K562 (cell line): ENCODE data around the gene TNFSF9. TPM values are rescaled to one million over a fixed set of nuclear protein-coding genes. Genes with fewer than 3 reads are reported as not detected.

Experiments
- AFF1 ChIP-seq, 2 experiments: fragments of 450-650 bp; IDR thresholded peaks; 2 replicates each; pipeline ENCODE4 v1.6.1; 2018; ENCODE audit warnings: mild to moderate bottlenecking in 2 of 2, low read depth in 1 of 2; ENCODE audit not compliant: partially characterized antibody in 2 of 2
- EGR1 ChIP-seq: fragments of 450-650 bp; conservative IDR thresholded peaks from 2 replicates; pipeline ENCODE4 v1.6.1; 2017; ENCODE audit warnings: mild to moderate bottlenecking
- EHMT2 ChIP-seq: fragments of 450-650 bp; IDR thresholded peaks from 2 replicates; pipeline ENCODE4 v1.6.1; 2018; ENCODE audit warnings: antibody characterized with exemption
- GMEB1 ChIP-seq: fragments of 250-450 bp; sonication (Bioruptor Pico); IDR thresholded peaks from 2 replicates; pipeline ENCODE4 v1.4.0; 2020; ENCODE audit warnings: mild to moderate bottlenecking
- HNRNPLL ChIP-seq: fragments of 200-400 bp; formaldehyde crosslinking; IDR thresholded peaks from 2 replicates; pipeline ENCODE4 v1.6.1; 2017; ENCODE audit warnings: low read length, low read depth, mild to moderate bottlenecking; ENCODE audit not compliant: poor library complexity, severe bottlenecking
- ID3 ChIP-seq, 2 experiments: fragments of 250-450 bp in 1 of 2; fragments of 450-650 bp in 1 of 2; sonication (Bioruptor Pico) in 1 of 2; IDR thresholded peaks; 2 replicates each; pipeline versions ENCODE4 v1.6.1 to v1.8.0; 2016 to 2021; ENCODE audit warnings: mild to moderate bottlenecking in 2 of 2, moderate library complexity in 2 of 2, missing compliant biosample characterization in 1 of 2, missing genetic modification characterization in 1 of 2
- ILF3 ChIP-seq: fragments of 450-650 bp; IDR thresholded peaks from 2 replicates; pipeline ENCODE4 v1.6.1; 2018; ENCODE audit warnings: antibody characterized with exemption, mild to moderate bottlenecking, moderate library complexity, borderline replicate concordance
- LEF1 ChIP-seq: fragments of 450-650 bp; IDR thresholded peaks from 2 replicates; pipeline ENCODE4 v1.6.1; 2016; ENCODE audit warnings: mild to moderate bottlenecking
- MAFG ChIP-seq: fragments of 450-650 bp; conservative IDR thresholded peaks from 2 replicates; pipeline ENCODE4 v1.6.1; 2016; ENCODE audit warnings: missing genetic modification characterization, missing compliant biosample characterization
- MTA2 ChIP-seq: fragments of 450-650 bp; IDR thresholded peaks from 2 replicates; pipeline ENCODE4 v1.6.1; 2016; ENCODE audit warnings: low read depth
- MTA3 ChIP-seq: fragments of 450-650 bp; formaldehyde crosslinking; IDR thresholded peaks from 2 replicates; pipeline ENCODE4 v1.6.1; 2017; ENCODE audit warnings: mild to moderate bottlenecking, borderline replicate concordance
- NR1H2 ChIP-seq: sonication (generic); formaldehyde crosslinking; IDR thresholded peaks from 2 replicates; pipeline ENCODE4 v1.4.0; 2020; ENCODE audit warnings: mild to moderate bottlenecking, missing genetic modification reagents
- PML ChIP-seq: IDR thresholded peaks from 2 replicates; pipeline ENCODE4 v1.6.1; 2012; ENCODE audit warnings: low read length, inconsistent platforms
- PRMT5 ChIP-seq: sonication (generic); formaldehyde crosslinking; IDR thresholded peaks from 2 replicates; pipeline ENCODE4 v1.5.0; 2020; ENCODE audit warnings: missing genetic modification reagents
- ZC3H8 ChIP-seq: fragments of 450-650 bp; IDR thresholded peaks from 2 replicates; pipeline ENCODE4 v1.6.1; 2017
- ZFP91 ChIP-seq: sonication (generic); formaldehyde crosslinking; IDR thresholded peaks from 2 replicates; pipeline ENCODE4 v1.8.0; 2022; ENCODE audit warnings: mild to moderate bottlenecking, missing genetic modification reagents
- ZNF449 ChIP-seq: fragments of 250-450 bp; sonication (Bioruptor Pico); IDR thresholded peaks from 2 replicates; pipeline ENCODE4 v1.8.0; 2022; ENCODE audit warnings: moderate library complexity, mild to moderate bottlenecking, inconsistent platforms
- ZNF766 ChIP-seq: fragments of 200-800 bp; sonication (Bioruptor generic); conservative IDR thresholded peaks from 2 replicates; pipeline ENCODE4 v1.6.1; 2016; ENCODE audit warnings: missing genetic modification characterization, missing compliant biosample characterization
- ZNF79 ChIP-seq: fragments of 250-450 bp; sonication (Bioruptor Pico); IDR thresholded peaks from 2 replicates; pipeline ENCODE4 v1.4.0; 2020; ENCODE audit warnings: low read depth, mild to moderate bottlenecking, moderate library complexity
- polyA plus RNA-seq, 8 experiments: library from polyadenylated mRNA; depleted of rRNA in 4 of 8; stranded (reverse) in 5 of 8; unstranded in 3 of 8; fragments of >200 nt; fragmentation: Nextera tagmentation in 2 of 8; fragmentation: Illumina TruSeq in 1 of 8; extraction: Ambion mirVana in 2 of 8; extraction: Trizol in 1 of 8; gene quantifications; 2 replicates each; pipeline versions ENCODE4 v1.2.1 to v1.2.3, GENCODE V29; 2011 to 2014; ENCODE audit warnings: inconsistent platforms in 1 of 8, missing spikeins in 1 of 8
- total RNA-seq, 7 experiments: library from RNA; depleted of rRNA in 6 of 7; stranded (reverse); fragments of >200 nt in 6 of 7; fragmentation: Illumina TruSeq in 2 of 7; extraction: Trizol in 2 of 7; gene quantifications; 2 replicates each; pipeline versions ENCODE4 v1.2.1 to v1.2.3, GENCODE V29; 2011 to 2021; ENCODE audit warnings: low replicate concordance in 1 of 7

Gene TNFSF9
- total and polyA plus RNA-seq, 9 of the 15 experiments (the other 6 are each of a cell fraction or from before 2014, with no cell fraction given) = 1.4 to 17.9 (median 6.5) TPM

- TF ChIP-seq MTA2 = peak; percentile 64
- peak; percentile 22 for TF ChIP-seq HNRNPLL
- TF ChIP-seq ZNF449 (CRISPR knock-in tag) = no peak
- TF ChIP-seq ZFP91 (CRISPR knock-in tag) = no peak
- TF ChIP-seq PRMT5 = no peak
- TF ChIP-seq ILF3 = no peak
- TF ChIP-seq ZNF79 (CRISPR knock-in tag) = no peak
- TF ChIP-seq MTA3 = no peak
- no peak for TF ChIP-seq PML
- 0 out of 2 replicates have a peak, but pooled peaks have one; percentile 47 for TF ChIP-seq ZNF766 (CRISPR knock-in tag)
- no peak for TF ChIP-seq MAFG (tag)
- TF ChIP-seq EHMT2 = peak; percentile 82
- peak; percentile 89; the same call in 1 of the 2 replicates for TF ChIP-seq ZC3H8
- no peak for TF ChIP-seq GMEB1 (CRISPR knock-in tag)
- TF ChIP-seq AFF1 (IDR thresholded peaks at IDR 0.05; ENCODE audit: low read depth in 1 of 2, partially characterized antibody in 2 of 2) = peak in 1 of 2 experiments; percentile 45
- TF ChIP-seq LEF1 = no peak
- TF ChIP-seq NR1H2 (CRISPR knock-in tag) = no peak
- TF ChIP-seq ID3 (CRISPR knock-in tag; IDR thresholded peaks at IDR 0.05) = no peak
- TF ChIP-seq ID3 (tag; IDR thresholded peaks at IDR 0.05) = peak; percentile 14; the same call in 1 of the 2 replicates
- TF ChIP-seq EGR1 = peak; percentile 99
Measured at GRCh38 chr19:6532244-6532999, 1.6 kb downstream of the TNFSF9 start (continued).
